AG04450 (cell line): ENCODE results near the gene PAN3. TPM values are rescaled to one million over a fixed set of nuclear protein-coding genes. Genes with fewer than 3 reads are reported as not detected.
A peak's percentile ranks its signal among the peaks of the same experiment; 100 is the strongest.

Experiments used
- CTCF ChIA-PET: fragments of 300-600, 350-600 bp; formaldehyde crosslinking; extraction: SDS; loops from one replicate; lab custom pipeline; 2022; ENCODE audit warnings: antibody characterized with exemption, inconsistent platforms; lab: Charles Lee
- POLR2A ChIA-PET: fragments of 350-600 bp; formaldehyde crosslinking; extraction: SDS; loops from one replicate; lab custom pipeline; 2021; ENCODE audit warnings: antibody characterized with exemption, inconsistent platforms; lab: Yijun Ruan, JAX
- DNase-seq: peaks from one replicate; pipeline ENCODE4 v3.0.0-alpha.2; 2011; ENCODE audit warnings: low read depth, low spot score
- H3K27ac ChIP-seq: one replicate; pipeline ENCODE4 v1.5.1; 2012; ENCODE audit warnings: low read depth, low read length, control low read depth
- H3K27me3 ChIP-seq: one replicate; pipeline ENCODE4 v1.6.0; 2012; ENCODE audit warnings: low read length; ENCODE audit not compliant: control insufficient read depth, insufficient read depth
- H3K4me3 ChIP-seq: 2 replicates; pipeline ENCODE4 v1.5.1; 2011; ENCODE audit warnings: mild to moderate bottlenecking, low read depth, low read length, control low read depth
- H3K9me3 ChIP-seq: 2 replicates; pipeline ENCODE4 v1.5.1; 2012; ENCODE audit warnings: low read length; ENCODE audit not compliant: control insufficient read depth, insufficient read depth
- polyA plus RNA-seq: library from polyadenylated mRNA; depleted of rRNA; stranded (reverse); fragments of >200 nt; gene quantifications from 2 replicates; pipeline ENCODE4 v1.2.3, GENCODE V29; 2011
- TF ChIP-seq, protein P1 (sequence below): IDR thresholded peaks from 2 replicates; pipeline ENCODE4 v1.5.1; 2011; ENCODE audit warnings: low read depth, low read length, control low read depth, inconsistent platforms

PAN3 gene
- polyA plus RNA-seq, 1 experiment = 17.8 TPM

DNA sequence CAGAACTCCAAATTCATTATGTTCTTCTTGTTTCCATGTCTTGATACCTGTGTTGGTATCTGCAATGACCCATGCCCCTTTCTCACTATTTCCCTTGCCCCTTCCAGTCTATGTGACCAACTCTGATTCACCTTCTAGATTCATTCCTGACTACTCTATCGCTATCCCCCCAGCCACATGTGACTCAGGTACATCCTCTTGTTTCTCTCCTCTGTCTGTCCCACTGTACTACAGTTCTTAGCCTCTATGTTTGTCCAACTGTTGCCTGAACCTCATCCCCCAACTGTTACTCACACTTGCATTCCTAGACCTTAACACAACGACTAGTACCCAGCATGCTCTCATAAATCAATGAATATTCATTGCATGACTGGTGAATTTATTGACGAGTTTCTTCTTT is 27.9 kb upstream of the PAN3 start:
- Histone ChIP-seq H3K9me3 (no peaks in the 10 kb centered on the region), H3K27ac (no peak overlapping the region), H3K4me3 (no peak overlapping the region), H3K27me3 (peaks cover 6% of the 10 kb centered on the region)
- ChIA-PET POLR2A (no interaction called here), CTCF (no interaction called here)
- DNase-seq = no peak
- TF ChIP-seq, protein P1, sequence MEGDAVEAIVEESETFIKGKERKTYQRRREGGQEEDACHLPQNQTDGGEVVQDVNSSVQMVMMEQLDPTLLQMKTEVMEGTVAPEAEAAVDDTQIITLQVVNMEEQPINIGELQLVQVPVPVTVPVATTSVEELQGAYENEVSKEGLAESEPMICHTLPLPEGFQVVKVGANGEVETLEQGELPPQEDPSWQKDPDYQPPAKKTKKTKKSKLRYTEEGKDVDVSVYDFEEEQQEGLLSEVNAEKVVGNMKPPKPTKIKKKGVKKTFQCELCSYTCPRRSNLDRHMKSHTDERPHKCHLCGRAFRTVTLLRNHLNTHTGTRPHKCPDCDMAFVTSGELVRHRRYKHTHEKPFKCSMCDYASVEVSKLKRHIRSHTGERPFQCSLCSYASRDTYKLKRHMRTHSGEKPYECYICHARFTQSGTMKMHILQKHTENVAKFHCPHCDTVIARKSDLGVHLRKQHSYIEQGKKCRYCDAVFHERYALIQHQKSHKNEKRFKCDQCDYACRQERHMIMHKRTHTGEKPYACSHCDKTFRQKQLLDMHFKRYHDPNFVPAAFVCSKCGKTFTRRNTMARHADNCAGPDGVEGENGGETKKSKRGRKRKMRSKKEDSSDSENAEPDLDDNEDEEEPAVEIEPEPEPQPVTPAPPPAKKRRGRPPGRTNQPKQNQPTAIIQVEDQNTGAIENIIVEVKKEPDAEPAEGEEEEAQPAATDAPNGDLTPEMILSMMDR = no peak

DNA sequence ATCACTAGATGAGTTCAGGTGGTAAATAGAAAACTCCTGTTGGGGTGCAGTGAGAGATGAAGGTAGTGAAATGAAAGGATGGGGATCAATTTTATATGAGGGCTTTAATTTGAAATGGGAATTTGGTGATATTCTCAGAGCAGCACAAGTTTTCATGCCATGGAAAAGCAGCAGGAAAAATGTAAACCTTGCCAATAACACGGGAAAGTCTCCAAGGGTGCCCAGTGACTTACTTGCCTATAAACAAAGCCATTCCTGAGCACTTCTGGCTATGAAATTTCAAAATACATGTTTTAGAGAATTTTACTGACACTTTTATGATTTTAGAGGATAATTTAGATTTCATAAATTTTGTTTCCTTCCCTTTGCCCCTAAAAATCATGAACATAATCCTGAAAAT is 21.6 kb upstream of the PAN3 start:
- POLR2A ChIA-PET = no interaction called here
- TF ChIP-seq, protein P1 = no peak
- CTCF ChIA-PET = interaction anchor here (0.6 kb wide), 1 partner anchor 605 kb away, joined by 3 read pairs; no protein-coding TSS in a partner anchor
- DNase-seq = no peak
- Histone ChIP-seq H3K4me3 (no peak overlapping the region), H3K27ac (no peak overlapping the region), H3K9me3 (no peaks in the 10 kb centered on the region), H3K27me3 (peaks cover 4% of the 10 kb centered on the region)

- Histone ChIP-seq H3K27ac (peak overlapping the region; percentile 21), H3K27me3 (peaks cover 4% of the 10 kb centered on the region), H3K4me3 (no peak overlapping the region), H3K9me3 (no peaks in the 10 kb centered on the region)
- CTCF ChIA-PET = interaction anchor here (0.6 kb wide), 1 partner anchor 516 kb away, joined by 3 read pairs; no protein-coding TSS in a partner anchor
- TF ChIP-seq, protein P1 = no peak
- no peak for DNase-seq
- POLR2A ChIA-PET = no interaction called here
Observed at GRCh38 chr13:28117689-28118377, 20.5 kb upstream of the PAN3 start.

DNA sequence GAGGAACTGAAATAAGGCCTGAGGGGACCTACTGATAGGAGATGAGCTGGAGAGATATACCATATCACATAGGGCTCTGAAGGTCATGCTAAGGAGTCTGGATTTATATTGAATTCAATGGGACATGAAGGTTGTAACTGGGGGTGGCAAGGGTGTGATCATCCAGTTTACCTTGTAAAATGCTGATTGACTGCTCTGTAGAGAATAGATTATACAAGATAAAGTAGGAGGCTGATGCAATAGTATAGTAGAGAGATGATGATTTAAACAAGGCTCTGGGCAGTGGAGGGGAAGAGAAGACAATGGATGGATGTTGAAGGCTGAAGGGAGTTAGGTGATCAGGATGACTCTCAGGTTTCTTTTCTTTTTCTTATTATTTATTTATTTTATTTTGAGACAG is 18.0 kb upstream of the PAN3 start:
- no peak overlapping the region for H3K4me3 ChIP-seq
- ChIA-PET POLR2A (no interaction called here), CTCF (no interaction called here)
- H3K27ac ChIP-seq = no peak overlapping the region
- H3K9me3 ChIP-seq = no peaks in the 10 kb centered on the region
- peaks cover 4% of the 10 kb centered on the region for H3K27me3 ChIP-seq
- TF ChIP-seq, protein P1 = no peak
- DNase-seq = no peak

GRCh38 chr13:28121224-28121623 is 17.1 kb upstream of the PAN3 start:
- ChIA-PET CTCF (no interaction called here), POLR2A (no interaction called here)
- no peak overlapping the region for H3K4me3 ChIP-seq

More at GRCh38 chr13:28121224-28121623, 17.1 kb upstream of the PAN3 start:
- Histone ChIP-seq H3K27me3 (peaks cover 4% of the 10 kb centered on the region), H3K27ac (no peak overlapping the region), H3K9me3 (no peaks in the 10 kb centered on the region)
- no peak for DNase-seq
- TF ChIP-seq, protein P1 = no peak
